ENCODE data around the gene C1orf105.
"Not testable (repeated sequence)": the region's sequence is repeated elsewhere in the genome, so short reads cannot be mapped to it uniquely, and the experiment has no call there.

C1orf105 gene

GRCh38 chr1:172430128-172430454 is 9.6 kb downstream of the C1orf105 start:
- DNase-seq = no peak

- no peak for DNase-seq
Observed at GRCh38 chr1:172431204-172431603, 10.7 kb downstream of the C1orf105 start.

GRCh38 chr1:172431721-172432192 is 11.3 kb downstream of the C1orf105 start:
- DNase-seq = peak; percentile 20

GRCh38 chr1:172437183-172437582 is 16.7 kb downstream of the C1orf105 start:
- not testable (repeated sequence) for DNase-seq

- no peak for DNase-seq
Observed at GRCh38 chr1:172442404-172442803, 21.9 kb downstream of the C1orf105 start.

GRCh38 chr1:172442843-172443565 is 22.5 kb downstream of the C1orf105 start:
- DNase-seq = no peak

- DNase-seq = peak; percentile 90
Observed at GRCh38 chr1:172443666-172444453, 23.4 kb downstream of the C1orf105 start, which contains the start of gene PIGC. TSS of gene PIGC (minus strand) at chr1:172444069. CDS start at chr1:172442622, 1,447 bp downstream.

GRCh38 chr1:172446547-172446946 is 26.1 kb downstream of the C1orf105 start:
- DNase-seq = no peak

GRCh38 chr1:172447641-172448040 is 27.2 kb downstream of the C1orf105 start:
- DNase-seq = no peak

GRCh38 chr1:172448995-172449584 is 28.6 kb downstream of the C1orf105 start:
- no peak for DNase-seq

- peak; percentile 58 for DNase-seq
Observed at GRCh38 chr1:172449585-172450523, 29.4 kb downstream of the C1orf105 start.

- DNase-seq = peak; percentile 11
Observed at GRCh38 chr1:172450524-172450885, 30.0 kb downstream of the C1orf105 start.

GRCh38 chr1:172451002-172451443 is 30.5 kb downstream of the C1orf105 start:
- peak; percentile 29 for DNase-seq

- no peak for DNase-seq
Observed at GRCh38 chr1:172452536-172453152, 32.2 kb downstream of the C1orf105 start.

GRCh38 chr1:172453153-172453545 is 32.7 kb downstream of the C1orf105 start:
- DNase-seq = no peak

GRCh38 chr1:172453607-172454006 is 33.1 kb downstream of the C1orf105 start:
- DNase-seq = no peak

GRCh38 chr1:172455451-172455850 is 35.0 kb downstream of the C1orf105 start:
- DNase-seq = no peak

- no peak for DNase-seq
Observed at GRCh38 chr1:172456344-172456769, 35.9 kb downstream of the C1orf105 start.

GRCh38 chr1:172457479-172458130 is 37.1 kb downstream of the C1orf105 start:
- DNase-seq = no peak

- no peak for DNase-seq
Observed at GRCh38 chr1:172460177-172460576, 39.7 kb downstream of the C1orf105 start.

GRCh38 chr1:172460887-172461315 is 40.4 kb downstream of the C1orf105 start:
- no peak for DNase-seq
